ENCODE measurements around the gene ZNF570. TPM values are rescaled to one million over a fixed set of nuclear protein-coding genes. Genes with fewer than 3 reads are reported as not detected.

Gene ZNF570
- total and polyA plus RNA-seq, 2 of the 13 experiments (the other 11 are each of a cell fraction or from before 2014, with no cell fraction given): 1.0 to 4.4 TPM

- Histone ChIP-seq H4K20me1 (ENCODE audit: insufficient read depth, low read length) (no peaks in the 10 kb centered on the region), H3K9me3 (ENCODE audit: low read length) (peaks cover 83% of the 10 kb centered on the region), H3K4me1 (ENCODE audit: insufficient read depth, low read length) (no peaks in the 10 kb centered on the region), H3K27ac (ENCODE audit: extremely low read length, insufficient read depth, low read length) (no peak overlapping the region), H3K9ac (ENCODE audit: insufficient read depth, low read depth, low read length) (no peak overlapping the region), H2AFZ (ENCODE audit: low read length) (no peak overlapping the region), H3K27me3 (ENCODE audit: control insufficient read depth in 1 of 2, insufficient read depth in 2 of 2, low read length in 2 of 2) (no peaks in the 10 kb centered on the region), H3K4me2 (ENCODE audit: low read depth, low read length) (peak overlapping the region; percentile 43), H3K79me2 (ENCODE audit: insufficient read depth, low read length) (no peaks in the 10 kb centered on the region), H3K4me3 (replicated peaks in 1 of 3; ENCODE audit: insufficient read depth in 1 of 3, low read depth in 2 of 3, low read length in 3 of 3) (peak overlapping the region; percentile 22 to 33 (median 29); a peak in 4 of 6 replicates), H3K36me3 (replicated peaks in 1 of 2; ENCODE audit: control insufficient read depth in 1 of 2, insufficient read depth in 2 of 2, low read length in 2 of 2) (no peaks in the 10 kb centered on the region)
- TF ChIP-seq ZBTB26 (CRISPR knock-in tag; IDR thresholded peaks at IDR 0.05; ENCODE audit: borderline replicate concordance) (no peak), DNMT1 (CRISPR knock-in tag; IDR thresholded peaks at IDR 0.05) (no peak), SNAPC2 (CRISPR knock-in tag; IDR thresholded peaks at IDR 0.05) (no peak), MAF1 (CRISPR knock-in tag; IDR thresholded peaks at IDR 0.05; ENCODE audit: borderline replicate concordance) (no peak), ZNF234 (CRISPR knock-in tag; conservative IDR thresholded peaks at IDR 0.05) (no peak), SATB2 (CRISPR knock-in tag; IDR thresholded peaks at IDR 0.05) (no peak), NFKB2 (CRISPR knock-in tag; IDR thresholded peaks at IDR 0.05; ENCODE audit: borderline replicate concordance) (no peak), AGO2 (optimal IDR thresholded peaks at IDR 0.05; ENCODE audit: low read depth, low read length) (no peak), DNMT3B (CRISPR knock-in tag; conservative IDR thresholded peaks at IDR 0.05) (no peak), ZMYM2 (CRISPR knock-in tag; IDR thresholded peaks at IDR 0.05) (no peak), ZBTB2 (CRISPR knock-in tag; IDR thresholded peaks at IDR 0.05; ENCODE audit: low read depth) (no peak), SPEN (CRISPR knock-in tag; IDR thresholded peaks at IDR 0.05; ENCODE audit: low read depth) (no peak), ZNF780A (CRISPR knock-in tag; IDR thresholded peaks at IDR 0.05) (no peak), ZNF180 (CRISPR knock-in tag; IDR thresholded peaks at IDR 0.05; ENCODE audit: borderline replicate concordance, low read depth) (no peak)
- no peak for DNase-seq (ENCODE audit: low spot score)
- ChIA-PET POLR2A (interaction anchor here (1.4 kb wide), 1 partner anchor 38 kb away, joined by 3 read pairs; the partner anchor contains the start of gene ZNF569), CTCF (ENCODE audit: low intra/inter-chr PET ratio, low total read pairs) (no interaction called here)
- BruUV-seq (replicated peaks): no TSS peak
- intact Hi-C loops (cut with micrococcal nuclease; ENCODE audit: unreplicated experiment) (no loop called here), in situ Hi-C loops (cut with HindIII; ENCODE audit: extremely low pct_ligation_motif_present, low pct_unique_long_range_greater_than_20kb) (no loop called here)
- FAIRE-seq: no peak
- 23% methylated on average over 10 of the region's 12 CpGs for WGBS (ENCODE audit: low lambda C conversion rate)
- ATAC-seq: no peak
Measured at GRCh38 chr19:37505958-37506386, 36.8 kb downstream of the ZNF570 start.
